Measurements from ENCODE around the gene SCAF4.

The SCAF4 gene

GRCh38 chr21:31728952-31729351, 3.0 kb downstream of the SCAF4 start:
- no peak for DNase-seq (ENCODE audit: extremely low read depth, low read depth)
- no peak for TF ChIP-seq CTCF (IDR thresholded peaks at IDR 0.05; ENCODE audit: low read depth, low read length)

GRCh38 chr21:31728191-31728590, 3.7 kb downstream of the SCAF4 start:
- no peak for TF ChIP-seq CTCF (IDR thresholded peaks at IDR 0.05; ENCODE audit: low read depth, low read length)
- DNase-seq (ENCODE audit: extremely low read depth, low read depth) = no peak

- no peak for DNase-seq (ENCODE audit: extremely low read depth, low read depth)
- no peak for TF ChIP-seq CTCF (IDR thresholded peaks at IDR 0.05; ENCODE audit: low read depth, low read length)
Observed at GRCh38 chr21:31727181-31727580, 4.7 kb downstream of the SCAF4 start.

- no peak for DNase-seq (ENCODE audit: extremely low read depth, low read depth)
- TF ChIP-seq CTCF (IDR thresholded peaks at IDR 0.05; ENCODE audit: low read depth, low read length) = no peak
Observed at GRCh38 chr21:31726407-31726806, 5.5 kb downstream of the SCAF4 start.

- no peak for TF ChIP-seq CTCF (IDR thresholded peaks at IDR 0.05; ENCODE audit: low read depth, low read length)
- DNase-seq (ENCODE audit: extremely low read depth, low read depth) = no peak
Observed at GRCh38 chr21:31725202-31725839, 6.6 kb downstream of the SCAF4 start.

GRCh38 chr21:31724552-31724951, 7.4 kb downstream of the SCAF4 start:
- TF ChIP-seq CTCF (IDR thresholded peaks at IDR 0.05; ENCODE audit: low read depth, low read length) = no peak
- DNase-seq (ENCODE audit: extremely low read depth, low read depth) = no peak

GRCh38 chr21:31721381-31721780, 10.5 kb downstream of the SCAF4 start:
- DNase-seq (ENCODE audit: extremely low read depth, low read depth) = no peak
- TF ChIP-seq CTCF (IDR thresholded peaks at IDR 0.05; ENCODE audit: low read depth, low read length) = no peak
